Esophagus squamous epithelium (tissue), 5 donors: ENCODE results near the gene PTPRC. TPM values are rescaled to one million over a fixed set of nuclear protein-coding genes. Genes with fewer than 3 reads are reported as not detected.

ENCODE experiments used
- DNase-seq: peaks from one replicate; lab custom pipeline; 2025; lab: John Stamatoyannopoulos, UW
- H3K27ac ChIP-seq, 4 donors: fragments of 200-600 bp; sonication (generic); one replicate each; pipeline ENCODE4 v1.5.1; 2016 to 2019; ENCODE audit warnings: mild to moderate bottlenecking in 1 of 4
- H3K27me3 ChIP-seq, 4 donors: fragments of 200-600 bp; sonication (generic); 1 replicate in 3 of 4; 2 replicates in 1 of 4; pipeline versions ENCODE4 v1.5.1 to v1.6.0; 2017 to 2021; ENCODE audit warnings: antibody characterized with exemption in 1 of 4
- H3K36me3 ChIP-seq, 3 donors: fragments of 200-600 bp; sonication (generic); one replicate each; pipeline ENCODE4 v1.5.1; 2016 to 2019
- H3K4me1 ChIP-seq, 3 donors: fragments of 200-600 bp; sonication (generic); one replicate each; pipeline ENCODE4 v1.5.1; 2017 to 2019
- H3K4me3 ChIP-seq, 4 donors: fragments of 200-600 bp; sonication (generic); 1 replicate in 3 of 4; 2 replicates in 1 of 4; pipeline ENCODE4 v1.5.1; 2016 to 2019; ENCODE audit warnings: mild to moderate bottlenecking in 2 of 4, moderate library complexity in 1 of 4
- H3K9me3 ChIP-seq, 3 donors: fragments of 200-600 bp; sonication (generic); one replicate each; pipeline ENCODE4 v1.5.1; 2016 to 2019
- POLR2A ChIP-seq, 4 donors: fragments of 450-650 bp; IDR thresholded peaks; one replicate each; pipeline ENCODE4 v1.6.1; 2017; ENCODE audit warnings: antibody characterized with exemption in 4 of 4, mild to moderate bottlenecking in 4 of 4, moderate library complexity in 3 of 4
- WGBS, 2 donors: methylation state at CpG; one replicate each; pipeline ENCODE4 v1.1.5; 2018; 5-methylcytosine and 5-hydroxymethylcytosine counted together
- intact Hi-C: fragments of 100-400 bp; cut with DNase I; formaldehyde crosslinking; loops from one replicate; pipeline ENCODE4 v1.15.0; 2022
- total RNA-seq, 4 donors: library from RNA; depleted of rRNA; stranded (reverse); fragments of >200 nt; gene quantifications; one replicate each; pipeline ENCODE4 v1.1.0, GENCODE V29; 2016
- TF ChIP-seq, protein P1 (sequence below), 6 experiments: fragments of 450-650 bp in 4 of 6; fragments of 200-600 bp in 2 of 6; sonication (generic) in 2 of 6; IDR thresholded peaks; one replicate each; pipeline ENCODE4 v1.5.1; 2016 to 2019; ENCODE audit warnings: antibody characterized with exemption in 6 of 6, mild to moderate bottlenecking in 4 of 6, moderate library complexity in 4 of 6
- donor health status: DM: yes; HTN: yes; CAD: no.

PTPRC gene
- total RNA-seq, 4 donors from 2014 or later = 9.2 to 39.1 (median 14.9) TPM

DNA sequence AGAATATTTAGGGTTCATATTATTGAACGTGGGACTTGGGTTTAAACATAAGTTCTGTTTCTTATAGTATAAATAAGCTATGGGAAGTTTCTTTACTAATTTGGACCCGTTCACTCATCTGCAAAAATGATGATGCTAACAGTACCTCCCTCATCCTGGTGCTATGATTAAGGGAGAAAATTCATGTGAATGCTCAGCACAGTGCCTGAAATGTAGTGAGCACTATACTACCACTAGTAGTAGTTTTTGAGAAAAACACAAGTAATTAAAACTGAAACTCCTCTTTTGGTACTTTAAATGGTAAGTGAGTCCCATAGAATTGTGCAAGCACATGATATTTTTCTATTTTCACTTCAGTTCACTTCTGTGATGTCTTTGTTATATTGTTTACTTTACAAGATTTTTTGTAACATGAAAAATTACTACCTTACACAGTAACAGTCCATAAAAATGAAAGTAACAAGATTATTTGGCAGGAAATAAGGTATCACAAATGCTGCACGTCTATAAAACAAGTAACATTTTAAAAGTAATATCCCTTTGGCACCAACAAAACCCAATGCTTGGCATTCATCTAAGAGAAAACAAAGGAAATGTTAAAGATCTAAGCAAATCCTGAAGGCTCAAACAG is 11.3 kb upstream of the PTPRC start:
- no peak for DNase-seq
- Histone ChIP-seq H3K36me3 (no peaks in the 10 kb centered on the region), H3K4me3 (no peak overlapping the region), H3K27me3 (no peaks in the 10 kb centered on the region), H3K4me1 (no peaks in the 10 kb centered on the region), H3K9me3 (no peaks in the 10 kb centered on the region), H3K27ac (no peak overlapping the region)
- intact Hi-C loops = no loop called here
- TF ChIP-seq, protein P1, sequence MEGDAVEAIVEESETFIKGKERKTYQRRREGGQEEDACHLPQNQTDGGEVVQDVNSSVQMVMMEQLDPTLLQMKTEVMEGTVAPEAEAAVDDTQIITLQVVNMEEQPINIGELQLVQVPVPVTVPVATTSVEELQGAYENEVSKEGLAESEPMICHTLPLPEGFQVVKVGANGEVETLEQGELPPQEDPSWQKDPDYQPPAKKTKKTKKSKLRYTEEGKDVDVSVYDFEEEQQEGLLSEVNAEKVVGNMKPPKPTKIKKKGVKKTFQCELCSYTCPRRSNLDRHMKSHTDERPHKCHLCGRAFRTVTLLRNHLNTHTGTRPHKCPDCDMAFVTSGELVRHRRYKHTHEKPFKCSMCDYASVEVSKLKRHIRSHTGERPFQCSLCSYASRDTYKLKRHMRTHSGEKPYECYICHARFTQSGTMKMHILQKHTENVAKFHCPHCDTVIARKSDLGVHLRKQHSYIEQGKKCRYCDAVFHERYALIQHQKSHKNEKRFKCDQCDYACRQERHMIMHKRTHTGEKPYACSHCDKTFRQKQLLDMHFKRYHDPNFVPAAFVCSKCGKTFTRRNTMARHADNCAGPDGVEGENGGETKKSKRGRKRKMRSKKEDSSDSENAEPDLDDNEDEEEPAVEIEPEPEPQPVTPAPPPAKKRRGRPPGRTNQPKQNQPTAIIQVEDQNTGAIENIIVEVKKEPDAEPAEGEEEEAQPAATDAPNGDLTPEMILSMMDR (IDR thresholded peaks at IDR 0.05) = no peak
- no peak for TF ChIP-seq POLR2A (IDR thresholded peaks at IDR 0.05)
- WGBS, 2 donors = 40 to 56% methylated on average over 3 of the region's 3 CpGs

DNA sequence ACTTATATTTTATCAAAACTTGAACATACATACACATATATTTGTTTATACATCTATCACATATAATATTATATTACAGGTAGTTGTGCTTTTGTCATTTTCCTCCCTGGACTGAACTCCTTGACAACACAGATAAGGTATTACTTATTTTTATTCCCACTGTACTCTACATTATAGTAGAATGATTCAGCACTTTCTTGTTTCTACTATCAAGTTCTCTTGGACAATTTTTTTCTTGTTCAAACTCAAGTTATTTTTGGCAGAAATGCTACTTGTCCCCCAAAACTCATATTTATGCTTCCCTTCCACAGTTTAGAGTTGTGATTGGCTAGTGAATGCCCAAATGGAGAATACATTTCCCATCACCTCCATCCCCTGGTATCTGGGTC is 10.8 kb upstream of the PTPRC start:
- no peaks in the 10 kb centered on the region for H3K9me3 ChIP-seq
- H3K36me3 ChIP-seq = no peaks in the 10 kb centered on the region
- TF ChIP-seq POLR2A (IDR thresholded peaks at IDR 0.05) = no peak
- no peak for DNase-seq
- no peak overlapping the region for H3K27ac ChIP-seq
- no peaks in the 10 kb centered on the region for H3K27me3 ChIP-seq
- H3K4me3 ChIP-seq = no peak overlapping the region
- intact Hi-C loops = no loop called here
- H3K4me1 ChIP-seq = no peaks in the 10 kb centered on the region

DNA sequence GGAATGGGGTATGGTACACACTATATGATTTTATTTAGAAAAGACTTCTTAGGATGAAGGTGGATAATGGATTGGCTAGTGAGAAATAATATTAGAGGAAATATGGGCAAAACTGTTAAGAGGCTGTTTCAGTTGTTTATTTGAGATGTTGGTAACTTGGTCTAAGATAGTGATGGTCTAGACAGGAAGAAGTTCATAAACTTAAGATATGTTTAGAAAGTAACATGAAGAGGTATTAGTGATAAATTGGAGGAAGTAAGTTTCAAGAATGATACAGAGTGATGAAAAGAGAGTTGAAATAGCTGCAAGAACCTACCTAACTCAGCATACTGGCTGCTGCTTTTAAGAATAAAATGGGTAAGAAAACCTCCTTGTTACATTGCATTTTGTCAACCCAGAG is 9.2 kb upstream of the PTPRC start:
- TF ChIP-seq, protein P1 (IDR thresholded peaks at IDR 0.05) = no peak
- no peak for TF ChIP-seq POLR2A (IDR thresholded peaks at IDR 0.05)
- no peak overlapping the region for H3K27ac ChIP-seq
- DNase-seq = no peak
- no peaks in the 10 kb centered on the region for H3K27me3 ChIP-seq
- no peak overlapping the region for H3K4me3 ChIP-seq
- H3K36me3 ChIP-seq = no peaks in the 10 kb centered on the region
- intact Hi-C loops = no loop called here
- no peaks in the 10 kb centered on the region for H3K4me1 ChIP-seq
- H3K9me3 ChIP-seq = no peaks in the 10 kb centered on the region

DNA sequence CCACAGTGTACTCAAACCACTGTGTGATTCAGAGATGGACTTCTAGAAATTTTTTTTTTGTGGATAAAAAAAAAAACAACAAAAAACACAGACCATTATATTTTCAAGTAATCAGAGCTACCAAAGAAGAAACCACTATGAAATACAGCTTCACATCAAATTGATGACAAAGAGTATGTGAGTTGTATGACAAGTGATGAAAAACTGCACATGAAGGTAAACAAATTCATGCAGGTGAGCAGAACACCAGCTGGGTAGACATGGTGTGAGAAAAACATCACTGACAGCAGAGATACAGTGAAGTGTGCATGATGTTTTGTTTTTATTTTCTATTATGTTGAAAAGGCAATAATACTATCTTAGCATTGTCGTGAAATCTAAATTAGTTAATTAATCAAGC is 8.0 kb upstream of the PTPRC start:
- Histone ChIP-seq H3K4me3 (no peak overlapping the region), H3K36me3 (no peaks in the 10 kb centered on the region), H3K4me1 (no peaks in the 10 kb centered on the region), H3K27ac (no peak overlapping the region), H3K9me3 (no peaks in the 10 kb centered on the region), H3K27me3 (no peaks in the 10 kb centered on the region)
- TF ChIP-seq, protein P1 (IDR thresholded peaks at IDR 0.05) = no peak
- DNase-seq = no peak
- intact Hi-C loops = no loop called here
- WGBS, 2 donors = 78 to 82% methylated on average over 1 of the region's 1 CpG

DNA sequence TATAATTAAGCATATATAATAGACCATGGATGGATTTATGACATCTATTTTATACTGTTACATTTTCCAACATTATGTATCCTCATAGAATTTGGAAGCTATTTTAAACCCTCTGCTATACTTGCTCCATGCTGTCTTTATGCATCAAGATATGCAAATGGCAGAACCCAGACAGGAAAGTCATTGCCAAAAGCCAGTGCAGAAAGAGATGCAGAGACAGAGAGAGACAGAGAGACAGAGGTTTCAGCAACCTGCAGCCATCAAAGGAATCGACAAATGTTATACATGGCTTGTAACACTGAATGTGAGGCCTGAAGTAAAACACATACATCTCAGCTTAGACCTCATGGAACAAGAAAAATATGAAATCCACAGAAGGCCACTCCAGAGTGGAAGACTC is 7.5 kb upstream of the PTPRC start:
- Histone ChIP-seq H3K4me3 (no peak overlapping the region), H3K27ac (no peak overlapping the region), H3K27me3 (no peaks in the 10 kb centered on the region), H3K9me3 (no peaks in the 10 kb centered on the region), H3K36me3 (no peaks in the 10 kb centered on the region), H3K4me1 (no peaks in the 10 kb centered on the region)
- 78 to 81% methylated on average over 1 of the region's 1 CpG for WGBS, 2 donors
- intact Hi-C loops = no loop called here
- no peak for DNase-seq
- TF ChIP-seq, protein P1 (IDR thresholded peaks at IDR 0.05) = no peak
- no peak for TF ChIP-seq POLR2A (IDR thresholded peaks at IDR 0.05)

DNA sequence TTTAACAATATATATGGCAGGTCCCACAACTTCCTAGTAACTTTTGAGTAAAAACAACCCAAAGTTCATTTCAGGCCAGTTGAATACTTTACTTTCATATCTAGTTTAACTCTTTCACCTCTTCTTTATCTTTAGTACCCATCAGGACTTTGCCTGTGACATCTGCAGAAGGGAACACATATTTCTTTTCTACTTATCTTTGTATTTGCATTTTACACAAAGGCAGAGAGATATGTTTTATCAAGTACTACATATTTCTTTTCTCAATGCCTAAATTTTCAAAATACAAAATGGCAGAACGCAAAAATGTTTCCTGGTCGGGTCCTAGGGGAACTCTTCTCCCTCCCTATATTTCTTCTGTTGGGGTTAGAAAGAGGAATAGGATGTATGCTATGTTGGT is 6.8 kb upstream of the PTPRC start:
- Histone ChIP-seq H3K4me1 (no peaks in the 10 kb centered on the region), H3K36me3 (no peaks in the 10 kb centered on the region), H3K27ac (no peak overlapping the region), H3K4me3 (no peak overlapping the region), H3K27me3 (no peaks in the 10 kb centered on the region), H3K9me3 (no peaks in the 10 kb centered on the region)
- intact Hi-C loops = no loop called here
- TF ChIP-seq, protein P1 (IDR thresholded peaks at IDR 0.05) = no peak
- TF ChIP-seq POLR2A (IDR thresholded peaks at IDR 0.05) = no peak
- WGBS, 2 donors = 52 to 75% methylated on average over 2 of the region's 2 CpGs
- DNase-seq = no peak
